ENCODE measurements around the gene CDKL4.
"Not testable (repeated sequence)": the region's sequence is repeated elsewhere in the genome, so short reads cannot be mapped to it uniquely, and the experiment has no call there.

CDKL4 gene

DNA sequence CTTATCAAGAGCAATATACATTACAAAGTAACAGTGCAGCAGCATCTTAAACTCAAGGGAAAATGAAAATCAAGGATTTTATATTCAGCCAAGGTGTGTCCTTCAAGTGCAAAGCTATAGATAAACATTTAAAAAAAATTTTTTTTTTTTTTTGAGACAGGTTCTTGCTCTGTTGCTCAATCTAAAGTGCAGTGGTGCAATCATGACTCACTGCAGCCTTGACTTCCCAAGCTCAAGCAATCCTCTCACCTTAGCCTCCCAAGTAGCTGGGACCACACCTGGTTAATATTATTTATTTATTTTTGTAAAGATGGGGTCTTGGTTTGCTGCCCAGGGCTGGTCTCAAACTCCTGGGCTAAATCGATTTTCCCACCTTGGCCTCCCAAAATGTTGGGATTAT lies 9.0 kb downstream of the CDKL4 start:
- peak; percentile 39 for DNase-seq (ENCODE audit: low read depth, low spot score)
- H3K27ac ChIP-seq, result no peak overlapping the region

DNA sequence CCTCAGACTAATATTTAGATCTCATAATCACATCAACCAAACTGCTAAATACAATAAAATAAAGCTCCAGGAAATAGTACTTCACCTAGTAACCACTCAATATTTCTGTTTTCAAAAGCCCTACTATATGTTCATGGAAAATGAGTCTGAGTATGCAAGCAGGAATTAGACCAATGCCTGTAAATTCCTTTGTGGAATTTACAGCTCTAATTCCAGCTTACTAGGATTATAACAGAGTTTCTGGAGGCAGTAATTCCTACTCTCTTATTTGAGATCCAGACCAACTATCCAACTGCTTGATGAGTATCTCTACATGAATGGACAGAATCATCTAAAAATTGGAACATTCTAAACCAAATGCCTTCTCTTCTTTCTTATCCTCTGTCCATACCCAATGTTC lies 11.6 kb downstream of the CDKL4 start:
- no peak overlapping the region for H3K27ac ChIP-seq
- no peak for DNase-seq (ENCODE audit: low read depth, low spot score)

DNA sequence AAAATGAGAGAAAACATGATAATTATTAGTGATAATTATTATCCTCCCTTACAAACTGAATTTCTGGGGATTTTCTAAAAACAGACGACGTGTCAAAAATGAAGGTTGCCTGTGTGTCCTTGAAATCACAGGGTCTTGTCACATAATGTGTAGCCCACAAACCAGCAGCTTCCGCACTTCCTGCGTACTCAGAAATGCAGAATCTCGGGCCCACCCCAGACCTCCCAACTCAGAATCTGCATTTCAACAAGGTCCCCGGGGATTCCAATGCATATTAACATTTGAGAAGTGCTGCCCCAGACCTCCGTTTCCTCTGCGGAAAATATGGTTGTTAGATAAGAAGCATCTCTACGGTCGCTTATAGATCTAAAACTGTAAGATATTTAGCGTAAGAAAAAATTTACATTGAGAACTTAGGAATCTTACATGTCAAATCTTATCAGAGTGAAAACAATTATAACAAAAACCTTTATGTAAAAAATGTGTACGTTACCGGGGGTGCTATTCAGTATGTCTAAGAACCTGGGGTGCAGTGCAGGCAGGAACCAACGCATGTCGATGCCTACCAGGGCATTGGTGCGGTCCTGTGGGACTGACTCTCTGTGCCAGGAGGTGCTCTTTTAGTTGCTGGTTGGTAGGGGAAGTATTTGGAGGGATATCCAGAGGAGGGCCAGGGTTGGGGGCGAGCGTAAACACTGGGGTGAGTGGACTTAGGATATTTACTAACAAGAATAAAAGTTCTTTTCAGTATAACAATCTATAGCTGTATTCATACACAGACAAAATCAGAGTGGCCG lies 15.2 kb downstream of the CDKL4 start:
- no peak for DNase-seq (ENCODE audit: low read depth, low spot score)

DNA sequence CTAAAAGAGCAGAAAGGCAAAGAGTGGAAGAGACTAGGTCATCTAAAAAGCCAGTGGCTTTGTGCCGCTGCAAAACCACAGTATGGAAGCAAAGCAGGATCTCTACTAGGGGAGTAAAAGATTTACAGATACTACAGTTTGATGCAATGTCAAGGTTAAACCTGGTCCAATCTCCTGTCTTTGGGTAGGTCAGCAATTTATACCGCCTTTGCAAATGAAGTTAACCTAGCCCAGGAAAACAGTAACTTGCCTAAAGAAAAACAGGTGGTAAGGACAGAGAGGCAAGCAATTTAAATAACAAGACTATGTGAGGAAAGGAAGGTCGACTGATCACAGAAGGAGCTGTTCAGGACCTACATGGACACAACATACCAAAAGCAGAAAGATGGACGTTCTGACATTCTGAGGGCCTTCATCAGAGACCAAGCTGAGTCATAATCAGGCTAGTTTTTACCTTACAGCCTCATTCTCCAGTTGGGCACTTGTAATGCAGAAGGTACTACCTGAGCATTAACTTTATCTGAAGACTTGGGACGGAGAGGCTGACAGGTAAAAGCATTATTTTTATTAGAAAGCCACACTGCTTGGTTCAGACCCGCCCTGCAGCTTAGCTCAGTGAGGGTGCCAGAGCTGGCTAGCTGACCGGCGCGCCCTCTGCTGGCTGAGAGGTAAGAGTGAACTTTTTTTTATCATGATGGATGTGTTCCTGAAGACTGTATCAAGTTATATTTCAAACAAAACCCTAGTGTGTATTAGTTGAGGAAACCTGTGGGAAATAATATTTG lies 15.9 kb downstream of the CDKL4 start:
- no peak overlapping the region for H3K27ac ChIP-seq
- peak; percentile 8 for DNase-seq (ENCODE audit: low read depth, low spot score)

More for the DNA sequence above, 15.2 kb downstream of the CDKL4 start:
- H3K27ac ChIP-seq, result no peak overlapping the region

DNA sequence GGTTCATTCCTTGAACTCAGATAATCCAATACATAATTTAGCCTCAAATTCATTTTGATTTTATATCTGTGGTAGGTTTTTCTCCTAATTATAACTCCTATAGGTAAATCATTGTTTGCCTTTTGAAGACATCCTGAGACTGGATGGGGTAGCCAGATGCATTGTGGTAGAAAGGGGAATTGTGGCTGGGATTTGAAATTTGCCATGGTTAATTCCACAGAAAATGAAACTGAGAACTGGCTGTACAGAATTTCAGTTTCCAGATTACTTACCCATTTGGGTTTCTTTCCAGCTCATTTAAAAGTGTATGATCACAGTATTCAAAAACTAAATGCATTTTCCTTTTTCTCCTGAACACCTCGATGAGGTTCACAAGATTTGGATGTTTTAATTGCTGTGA lies 18.2 kb downstream of the CDKL4 start:
- DNase-seq (ENCODE audit: low read depth, low spot score), result no peak
- no peak overlapping the region for H3K27ac ChIP-seq

DNA sequence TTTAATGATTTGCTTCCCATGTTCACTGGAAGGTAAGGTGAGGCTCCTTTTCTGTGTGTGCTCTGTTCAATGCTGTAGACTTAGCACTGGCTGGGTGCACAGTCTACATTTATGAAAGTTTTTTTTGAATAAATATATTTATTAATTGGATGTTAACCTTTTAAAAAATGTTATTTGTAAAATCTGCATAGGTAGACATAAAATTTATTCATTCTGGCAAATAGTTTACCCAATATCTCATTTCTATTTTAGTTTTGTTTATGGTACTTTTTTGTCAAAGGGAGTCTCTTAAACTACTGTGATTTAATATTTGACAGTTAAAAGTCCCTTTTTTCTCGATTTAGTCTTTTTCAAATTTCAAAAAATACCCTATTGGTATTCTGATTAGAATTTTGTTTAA lies 19.9 kb downstream of the CDKL4 start:
- no peak for DNase-seq (ENCODE audit: low read depth, low spot score)
- no peak overlapping the region for H3K27ac ChIP-seq

DNA sequence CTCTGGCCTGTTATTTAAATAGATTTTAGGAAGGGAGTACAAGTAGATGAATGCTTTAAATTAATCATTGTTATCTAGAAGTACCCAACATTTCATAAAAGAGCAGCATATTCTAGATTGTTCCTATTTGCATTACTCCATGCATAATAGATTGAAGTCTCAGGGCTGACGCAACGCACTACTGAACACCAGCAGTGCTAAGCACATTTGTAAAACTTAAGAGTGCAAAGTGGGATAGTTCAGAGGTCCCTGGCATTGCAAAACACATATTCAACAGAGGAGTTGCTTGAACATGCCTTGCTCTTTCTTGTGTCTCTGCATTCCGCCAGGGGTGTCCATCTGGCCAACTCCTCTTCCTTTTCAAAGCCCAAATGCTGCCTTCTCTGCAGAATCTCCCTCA lies 22.3 kb downstream of the CDKL4 start:
- DNase-seq (ENCODE audit: low read depth, low spot score), result no peak
- no peak overlapping the region for H3K27ac ChIP-seq

DNA sequence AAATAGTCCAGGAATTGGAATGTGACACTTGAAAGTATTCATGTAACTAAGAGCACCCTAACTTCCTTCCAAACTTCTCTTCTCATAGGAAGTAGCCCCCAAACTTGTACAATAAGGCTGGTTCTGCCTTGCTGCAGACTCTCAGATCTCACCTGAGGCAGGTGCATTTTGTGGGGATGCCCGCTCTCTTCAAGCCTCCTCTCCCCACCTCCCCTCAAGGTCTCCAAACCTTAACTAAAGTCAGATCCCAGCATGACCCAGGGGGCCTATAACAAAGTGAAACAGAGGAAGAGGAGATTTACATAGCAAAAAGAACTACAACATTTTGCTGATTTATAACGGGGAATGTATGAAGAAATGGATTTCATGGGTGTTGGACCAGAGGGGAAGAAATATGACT lies 23.6 kb downstream of the CDKL4 start:
- no peak for DNase-seq (ENCODE audit: low read depth, low spot score)
- H3K27ac ChIP-seq, result no peak overlapping the region

DNA sequence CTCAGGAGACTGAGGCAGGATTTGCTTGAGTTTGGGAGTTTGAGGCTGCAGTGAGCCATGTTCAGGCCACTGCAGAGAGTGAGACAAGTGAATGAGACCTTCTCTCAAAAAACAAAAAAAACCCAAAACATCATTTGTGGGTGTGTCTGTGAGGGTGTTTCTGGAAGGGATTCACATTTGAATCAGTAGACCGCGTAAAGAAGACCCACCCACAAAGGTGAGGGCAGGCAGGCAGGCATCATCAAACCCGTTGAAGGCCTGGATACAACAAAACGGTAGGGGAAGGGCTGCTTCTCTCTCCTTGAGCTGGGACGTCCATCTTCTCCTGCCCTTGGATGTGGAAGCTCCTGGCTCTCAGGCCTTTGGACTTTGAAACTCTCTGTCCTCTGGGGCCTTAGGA lies 25.4 kb downstream of the CDKL4 start:
- H3K27ac ChIP-seq, result no peak overlapping the region
- no peak for DNase-seq (ENCODE audit: low read depth, low spot score)

DNA sequence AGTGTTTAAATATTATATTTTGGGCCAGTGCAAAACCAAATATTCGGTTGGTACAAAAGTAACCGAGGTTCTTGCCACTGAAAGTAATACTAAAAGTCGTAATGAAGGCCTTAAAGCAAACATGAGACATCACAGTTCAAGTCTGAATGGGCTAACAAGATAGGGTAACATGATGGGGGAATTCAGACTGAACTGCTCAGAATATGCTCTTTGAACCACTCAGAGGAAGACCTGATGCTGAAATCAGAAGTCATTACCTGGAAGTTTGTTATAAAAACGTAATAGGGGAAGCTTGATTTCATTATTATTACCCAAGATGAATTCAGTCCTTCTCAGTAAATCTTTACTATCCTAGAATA lies 26.6 kb downstream of the CDKL4 start:
- DNase-seq (ENCODE audit: low read depth, low spot score), result no peak
- no peak overlapping the region for H3K27ac ChIP-seq

DNA sequence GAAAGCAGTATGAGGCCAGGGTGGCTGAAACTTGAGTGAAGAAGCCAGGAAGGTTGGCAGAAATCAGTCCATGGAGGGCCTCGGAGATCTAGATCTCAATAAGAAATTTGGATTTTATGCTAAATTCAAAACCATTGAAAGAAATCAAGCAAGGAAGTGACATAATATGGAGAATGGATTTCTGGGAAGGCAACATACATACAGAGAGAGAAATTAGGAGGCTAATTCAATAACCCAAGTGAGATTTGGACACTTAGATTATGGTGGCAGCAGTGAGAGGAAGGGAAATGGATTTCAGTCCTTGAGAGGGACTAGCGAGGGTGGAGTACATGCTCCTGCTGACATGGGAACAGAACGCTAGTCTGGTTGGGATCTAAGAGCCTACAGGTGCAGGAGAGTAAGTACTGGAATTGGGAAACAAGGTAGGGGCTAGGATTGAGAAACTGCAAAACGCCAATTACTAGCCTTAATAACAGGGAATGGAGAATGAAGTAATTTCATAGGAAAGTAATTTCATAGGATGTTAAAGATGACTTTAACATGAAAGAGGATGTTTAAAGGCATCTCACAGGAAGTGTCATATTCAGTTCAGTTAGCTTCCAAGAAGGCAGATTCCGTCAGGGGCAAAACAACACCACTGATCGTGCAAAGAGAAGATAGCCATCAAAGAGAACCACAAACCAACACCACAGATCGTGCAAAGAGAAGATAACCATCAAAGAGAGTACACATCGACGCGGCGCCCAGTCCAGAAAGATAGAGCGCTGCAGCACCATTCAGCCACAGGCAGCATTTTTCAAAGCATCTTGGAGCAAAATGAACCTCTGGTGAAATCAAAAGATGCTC lies 27.2 kb downstream of the CDKL4 start:
- no peak for DNase-seq (ENCODE audit: low read depth, low spot score)
- H3K27ac ChIP-seq, result no peak overlapping the region

DNA sequence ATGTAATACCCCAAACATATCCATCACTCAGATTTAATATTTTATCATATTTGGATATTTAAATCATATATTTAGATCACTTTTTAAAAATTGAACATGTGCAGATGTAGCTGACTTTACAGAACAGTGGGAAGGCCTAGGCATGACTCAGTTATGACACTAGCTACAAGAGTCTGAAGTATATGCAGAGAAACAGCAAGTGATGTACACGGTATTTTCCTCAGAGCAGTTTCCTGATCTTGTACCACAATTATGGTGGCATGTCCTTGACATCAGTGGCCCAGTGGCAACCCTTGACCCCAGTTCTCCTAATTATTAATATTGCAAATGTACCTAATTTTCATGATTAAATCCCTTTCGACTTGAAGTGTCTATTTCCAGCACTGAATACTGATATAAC lies 28.2 kb downstream of the CDKL4 start:
- DNase-seq (ENCODE audit: low read depth, low spot score), result no peak
- no peak overlapping the region for H3K27ac ChIP-seq

DNA sequence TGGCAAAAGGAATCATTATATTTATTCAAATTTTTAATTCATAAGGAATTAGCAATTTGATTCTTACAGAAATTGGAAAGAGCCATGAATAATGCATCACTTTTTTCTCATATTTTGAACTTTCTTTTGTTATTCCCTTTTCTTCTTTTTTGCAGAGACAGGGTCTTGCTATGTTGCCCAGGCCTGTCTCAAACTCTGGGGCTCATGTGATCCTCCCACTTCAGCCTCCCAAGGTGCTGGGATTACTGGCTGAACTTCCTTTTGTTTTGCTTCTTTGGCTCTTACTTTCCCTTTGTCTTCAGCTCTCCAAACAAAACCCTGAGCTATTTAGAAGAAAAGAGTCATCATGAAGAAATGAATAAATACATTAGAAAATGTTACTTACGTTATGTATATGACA lies 30.8 kb downstream of the CDKL4 start:
- H3K27ac ChIP-seq, result no peak overlapping the region
- no peak for DNase-seq (ENCODE audit: low read depth, low spot score)

DNA sequence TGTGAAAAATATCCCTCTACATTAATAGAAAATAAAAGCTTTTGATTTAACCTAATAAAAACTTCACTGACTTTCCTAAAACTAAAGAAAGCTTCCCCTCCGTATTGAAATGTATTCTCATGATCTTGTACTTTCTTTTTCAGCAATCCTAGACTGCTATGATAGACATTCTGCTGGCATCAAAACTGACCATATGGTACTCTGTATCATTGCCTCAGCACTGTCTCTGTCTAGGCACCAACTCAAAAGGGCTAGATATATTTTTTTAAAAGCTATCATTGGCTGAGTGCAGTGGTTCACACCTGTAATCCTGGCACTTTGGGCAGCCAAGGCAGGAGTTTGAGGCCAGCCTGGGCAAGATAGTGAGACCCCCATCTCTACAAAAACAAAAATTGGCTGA lies 32.9 kb downstream of the CDKL4 start:
- H3K27ac ChIP-seq, result no peak overlapping the region
- DNase-seq (ENCODE audit: low read depth, low spot score), result no peak

DNA sequence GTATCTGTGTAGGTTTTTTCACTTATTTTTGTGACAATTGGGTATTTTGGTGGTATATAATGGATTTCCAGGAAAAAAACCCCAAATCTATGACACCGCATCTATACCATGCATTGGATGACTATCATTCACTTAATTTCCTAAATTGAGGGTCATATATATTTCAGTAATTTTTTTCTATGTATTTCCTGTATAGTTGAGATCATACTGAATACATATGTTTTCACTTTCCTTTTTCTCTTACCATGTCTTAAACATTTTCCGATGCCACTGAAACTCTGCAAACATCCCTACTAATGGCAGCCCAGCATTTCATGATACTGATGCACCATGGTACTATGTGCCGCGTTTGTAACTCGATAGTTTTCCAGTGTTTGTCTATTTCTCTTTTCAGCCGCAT lies 40.4 kb downstream of the CDKL4 start:
- no peak overlapping the region for H3K27ac ChIP-seq

DNA sequence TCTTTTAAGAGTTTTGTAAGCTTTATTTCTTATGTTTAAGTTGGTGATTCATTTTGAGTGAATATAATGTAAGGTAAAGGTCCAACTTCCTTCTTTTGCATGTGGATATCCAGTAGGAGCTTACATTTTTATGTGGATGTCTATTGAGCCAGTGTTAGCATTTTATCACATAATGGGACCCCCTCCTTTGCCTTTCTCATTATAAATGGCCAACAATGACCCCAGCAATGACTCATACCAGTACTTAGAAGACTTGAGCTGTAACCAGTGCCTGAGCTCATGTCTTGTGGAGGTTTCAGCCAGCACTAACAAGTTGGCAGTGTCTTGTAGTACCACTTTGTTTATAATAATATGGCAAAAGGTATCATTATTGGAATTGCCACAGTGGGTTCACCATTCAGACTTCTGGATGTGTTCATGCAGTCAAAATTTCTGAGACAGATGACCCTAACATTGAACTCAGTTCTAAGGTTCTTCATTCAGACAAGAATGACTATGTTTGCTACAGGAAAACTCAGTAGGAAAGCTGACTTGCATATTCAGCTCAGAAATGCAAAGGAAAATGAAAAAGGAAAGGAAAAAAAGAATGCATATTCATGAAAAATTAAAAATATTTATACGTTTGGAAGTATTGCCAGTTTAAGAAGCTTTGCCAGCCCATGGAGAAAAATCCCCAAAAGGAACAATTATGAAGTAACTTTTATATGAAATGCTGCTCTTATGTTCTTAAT lies 41.0 kb downstream of the CDKL4 start:
- no peak overlapping the region for H3K27ac ChIP-seq
- no peak for DNase-seq (ENCODE audit: low read depth, low spot score)

More for the DNA sequence above, 40.4 kb downstream of the CDKL4 start:
- no peak for DNase-seq (ENCODE audit: low read depth, low spot score)

DNA sequence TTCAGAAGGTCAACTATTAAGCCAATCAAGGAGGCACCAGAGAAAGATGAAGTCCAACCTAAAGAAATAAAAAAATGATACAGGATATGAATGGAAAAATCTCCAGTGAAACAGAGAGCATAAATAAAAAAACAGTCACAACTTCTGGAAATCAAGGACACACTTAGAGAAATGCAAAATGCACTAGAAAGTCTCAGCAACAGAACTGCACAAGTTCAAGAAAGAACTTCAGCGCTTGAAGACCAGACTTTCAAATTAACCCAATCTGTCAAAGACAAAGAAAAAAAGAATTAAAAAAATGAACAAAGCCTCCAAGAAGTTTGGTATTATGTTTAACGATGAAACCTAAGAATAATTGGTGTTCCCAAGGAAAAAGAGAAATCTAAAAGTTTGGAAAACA lies 46.8 kb downstream of the CDKL4 start:
- not testable (repeated sequence) for DNase-seq (ENCODE audit: low read depth, low spot score); H3K27ac ChIP-seq

DNA sequence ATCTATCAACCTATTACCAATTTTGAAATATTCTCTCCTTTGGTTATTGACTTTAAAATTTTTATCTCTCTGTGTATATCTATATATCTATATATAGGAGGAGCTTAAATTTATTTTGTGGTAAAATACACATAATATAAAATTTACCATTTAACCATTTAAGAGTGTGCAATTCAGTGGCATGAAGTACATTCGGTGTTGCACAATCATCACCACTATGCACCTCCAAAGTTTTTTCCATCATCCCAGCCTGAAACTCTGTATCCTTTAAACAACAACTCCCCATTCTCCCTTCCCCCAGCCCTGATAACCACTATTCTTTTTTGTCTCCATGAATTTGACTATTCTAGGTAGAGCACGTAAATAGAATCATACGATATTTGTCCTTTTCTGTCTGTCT lies 49.1 kb downstream of the CDKL4 start:
- H3K27ac ChIP-seq, result no peak overlapping the region
- no peak for DNase-seq (ENCODE audit: low read depth, low spot score)

DNA sequence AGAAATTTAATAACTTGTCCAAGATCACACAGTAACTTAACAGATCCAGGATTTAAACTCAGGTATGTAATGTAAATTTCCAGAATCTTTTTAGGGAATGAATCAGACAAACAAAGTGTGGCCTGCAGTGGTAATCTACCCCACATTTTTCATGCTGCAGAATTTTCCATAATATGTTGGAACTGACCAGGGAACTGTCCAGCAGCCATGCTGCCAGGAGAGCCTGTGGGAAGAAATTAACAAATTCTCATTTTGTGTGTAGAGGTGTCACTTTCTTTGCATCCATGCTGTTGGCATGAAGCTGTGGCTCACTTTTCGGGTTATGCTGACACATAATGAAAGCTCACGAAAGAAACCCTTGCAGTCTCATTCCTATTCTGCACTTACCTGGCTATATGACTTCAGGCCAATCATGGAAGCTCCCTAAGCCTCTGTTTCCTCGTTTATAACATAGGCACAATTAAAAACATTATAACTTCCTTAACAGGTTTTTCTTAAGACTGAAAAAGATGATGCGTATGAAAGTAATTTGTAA lies 54.7 kb downstream of the CDKL4 start:
- no peak for DNase-seq (ENCODE audit: low read depth, low spot score)
- H3K27ac ChIP-seq, result no peak overlapping the region

DNA sequence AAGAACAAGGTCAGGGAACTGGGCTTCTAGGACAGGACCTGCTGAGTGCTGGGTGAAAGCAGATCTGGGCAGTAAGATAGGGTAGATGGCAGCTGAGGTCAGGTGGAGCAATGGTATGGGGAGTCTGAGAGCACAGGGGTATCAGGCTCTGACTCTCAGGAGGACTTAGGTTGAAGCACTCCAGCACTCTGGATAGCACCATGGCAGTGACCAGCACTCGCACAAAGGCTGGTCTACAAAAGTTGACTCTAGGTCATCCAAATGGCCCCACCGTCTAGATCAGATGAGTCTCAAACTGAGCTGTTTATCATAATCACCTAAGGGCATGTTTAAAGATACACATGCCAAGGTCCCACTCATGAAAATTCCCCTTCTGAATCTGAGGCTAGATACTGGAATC lies 60.1 kb downstream of the CDKL4 start:
- no peak overlapping the region for H3K27ac ChIP-seq
- DNase-seq (ENCODE audit: low read depth, low spot score), result no peak
